ENCODE data around the gene RDH13.

RDH13 gene

GRCh38 chr19:55091955-55092354 lies 29.0 kb upstream of the RDH13 start:
- Histone ChIP-seq H4K8ac (ENCODE audit: low read depth, low read length) (no peak overlapping the region), H3K4ac (ENCODE audit: low read length) (peak overlapping the region; percentile 66), H3K4me3 (ENCODE audit: low read length in 2 of 2) (peak overlapping the region in 1 of 2 donors; percentile 31), H3K14ac (ENCODE audit: low read length) (peak overlapping the region; percentile 17), H3K79me1 (ENCODE audit: low read depth, low read length) (peaks cover 3% of the 10 kb centered on the region), H3K36me3 (replicated peaks in 1 of 2; ENCODE audit: control insufficient read depth in 2 of 2, insufficient read depth in 2 of 2, low read length in 2 of 2) (peaks cover 19 to 40% of the 10 kb centered on the region in 2 donors), H3K27me3 (ENCODE audit: control insufficient read depth in 3 of 3, insufficient read depth in 3 of 3, low read depth in 1 of 3, low read length in 3 of 3) (no peaks in the 10 kb centered on the region), H3K4me1 (ENCODE audit: control insufficient read depth in 2 of 2, insufficient read depth in 1 of 2, low read depth in 1 of 2, low read length in 2 of 2) (peaks cover 13 to 38% of the 10 kb centered on the region in 2 donors), H3K9ac (ENCODE audit: low read depth, low read length, poor library complexity) (peak overlapping the region; percentile 86), H3K23ac (ENCODE audit: low read depth, low read length, poor library complexity) (peak overlapping the region; percentile 73), H2BK12ac (ENCODE audit: low read length) (peak overlapping the region; percentile 84), H2BK120ac (ENCODE audit: low read depth, low read length) (no peak overlapping the region), H3K9me3 (replicated peaks in 1 of 2; ENCODE audit: control insufficient read depth in 2 of 2, insufficient read depth in 1 of 2, low read depth in 1 of 2, low read length in 2 of 2) (no peaks in the 10 kb centered on the region), H3K18ac (ENCODE audit: low read length) (peak overlapping the region; percentile 95), H2AFZ (ENCODE audit: low read length) (no peak overlapping the region), H2BK5ac (ENCODE audit: low read length) (peak overlapping the region; percentile 94), H2AK5ac (ENCODE audit: low read depth, low read length) (peak overlapping the region; percentile 99), H3K27ac (replicated peaks; ENCODE audit: low read length) (no peak overlapping the region), H2BK15ac (ENCODE audit: low read length) (no peak overlapping the region), H4K91ac (ENCODE audit: low read depth, low read length, poor library complexity) (no peak overlapping the region), H3K4me2 (ENCODE audit: insufficient read depth, low read length, poor library complexity, severe bottlenecking) (peak overlapping the region; percentile 54)
- DNase-seq (ENCODE audit: low spot score), result no peak
- WGBS, 2 donors (ENCODE audit: extremely low coverage in 2 of 2, insufficient read length in 2 of 2, insufficient replicate concordance in 1 of 2), result no CpG with 5 or more reads among the region's 27 CpGs

GRCh38 chr19:55091126-55091910 lies 28.4 kb upstream of the RDH13 start:
- H4K91ac ChIP-seq (ENCODE audit: low read depth, low read length, poor library complexity), result no peak overlapping the region
- DNase-seq (ENCODE audit: low spot score), result no peak
- H3K4me3 ChIP-seq (ENCODE audit: low read length in 2 of 2), result no peak overlapping the region
- no peak overlapping the region for H2AFZ ChIP-seq (ENCODE audit: low read length)
- H4K8ac ChIP-seq (ENCODE audit: low read depth, low read length), result no peak overlapping the region
- WGBS, 2 donors (ENCODE audit: extremely low coverage in 2 of 2, insufficient read length in 2 of 2, insufficient replicate concordance in 1 of 2), result no CpG with 5 or more reads among the region's 32 CpGs
- H2BK5ac ChIP-seq (ENCODE audit: low read length), result peak overlapping the region; percentile 94
- H2BK12ac ChIP-seq (ENCODE audit: low read length), result no peak overlapping the region
- no peak overlapping the region for H2BK120ac ChIP-seq (ENCODE audit: low read depth, low read length)
- peak overlapping the region; percentile 96 for H2AK5ac ChIP-seq (ENCODE audit: low read depth, low read length)
- peaks cover 3% of the 10 kb centered on the region for H3K79me1 ChIP-seq (ENCODE audit: low read depth, low read length)
- no peaks in the 10 kb centered on the region for H3K27me3 ChIP-seq (ENCODE audit: control insufficient read depth in 3 of 3, insufficient read depth in 3 of 3, low read depth in 1 of 3, low read length in 3 of 3)
- no peak overlapping the region for H3K14ac ChIP-seq (ENCODE audit: low read length)
- H3K36me3 ChIP-seq (replicated peaks in 1 of 2; ENCODE audit: control insufficient read depth in 2 of 2, insufficient read depth in 2 of 2, low read length in 2 of 2), result peaks cover 19 to 40% of the 10 kb centered on the region in 2 donors
- H2BK15ac ChIP-seq (ENCODE audit: low read length), result peak overlapping the region; percentile 58
- no peaks in the 10 kb centered on the region for H3K9me3 ChIP-seq (replicated peaks in 1 of 2; ENCODE audit: control insufficient read depth in 2 of 2, insufficient read depth in 1 of 2, low read depth in 1 of 2, low read length in 2 of 2)
- peak overlapping the region; percentile 81 for H3K9ac ChIP-seq (ENCODE audit: low read depth, low read length, poor library complexity)
- peak overlapping the region; percentile 95 for H3K4ac ChIP-seq (ENCODE audit: low read length)
- H3K18ac ChIP-seq (ENCODE audit: low read length), result peak overlapping the region; percentile 94
- no peak overlapping the region for H3K4me2 ChIP-seq (ENCODE audit: insufficient read depth, low read length, poor library complexity, severe bottlenecking)
- peak overlapping the region; percentile 70 for H3K27ac ChIP-seq (replicated peaks; ENCODE audit: low read length)
- no peak overlapping the region for H3K23ac ChIP-seq (ENCODE audit: low read depth, low read length, poor library complexity)
- H3K4me1 ChIP-seq (ENCODE audit: control insufficient read depth in 2 of 2, insufficient read depth in 1 of 2, low read depth in 1 of 2, low read length in 2 of 2), result peaks cover 13 to 38% of the 10 kb centered on the region in 2 donors

- Histone ChIP-seq H3K27me3 (ENCODE audit: control insufficient read depth in 3 of 3, insufficient read depth in 3 of 3, low read depth in 1 of 3, low read length in 3 of 3) (peaks cover 0 to 7% (median 5%) of the 10 kb centered on the region in 3 experiments), H2BK15ac (ENCODE audit: low read length) (no peak overlapping the region), H2BK12ac (ENCODE audit: low read length) (no peak overlapping the region), H3K79me1 (ENCODE audit: low read depth, low read length) (peaks cover 3% of the 10 kb centered on the region), H4K8ac (ENCODE audit: low read depth, low read length) (no peak overlapping the region), H2BK120ac (ENCODE audit: low read depth, low read length) (no peak overlapping the region), H3K36me3 (replicated peaks in 1 of 2; ENCODE audit: control insufficient read depth in 2 of 2, insufficient read depth in 2 of 2, low read length in 2 of 2) (peaks cover 19 to 38% of the 10 kb centered on the region in 2 donors), H2AFZ (ENCODE audit: low read length) (no peak overlapping the region), H3K9ac (ENCODE audit: low read depth, low read length, poor library complexity) (no peak overlapping the region), H3K23ac (ENCODE audit: low read depth, low read length, poor library complexity) (no peak overlapping the region), H3K4me1 (ENCODE audit: control insufficient read depth in 2 of 2, insufficient read depth in 1 of 2, low read depth in 1 of 2, low read length in 2 of 2) (peaks cover 19 to 42% of the 10 kb centered on the region in 2 donors), H2AK5ac (ENCODE audit: low read depth, low read length) (peak overlapping the region; percentile 96), H3K4me2 (ENCODE audit: insufficient read depth, low read length, poor library complexity, severe bottlenecking) (no peak overlapping the region), H4K91ac (ENCODE audit: low read depth, low read length, poor library complexity) (no peak overlapping the region), H3K9me3 (replicated peaks in 1 of 2; ENCODE audit: control insufficient read depth in 2 of 2, insufficient read depth in 1 of 2, low read depth in 1 of 2, low read length in 2 of 2) (no peaks in the 10 kb centered on the region), H3K18ac (ENCODE audit: low read length) (no peak overlapping the region), H3K27ac (replicated peaks; ENCODE audit: low read length) (no peak overlapping the region), H3K4ac (ENCODE audit: low read length) (no peak overlapping the region), H3K4me3 (ENCODE audit: low read length in 2 of 2) (no peak overlapping the region), H3K14ac (ENCODE audit: low read length) (no peak overlapping the region), H2BK5ac (ENCODE audit: low read length) (no peak overlapping the region)
- DNase-seq (ENCODE audit: low spot score), result no peak
- WGBS, 2 donors (ENCODE audit: extremely low coverage in 2 of 2, insufficient read length in 2 of 2, insufficient replicate concordance in 1 of 2), result no CpG with 5 or more reads among the region's 13 CpGs
Measured at GRCh38 chr19:55090564-55090963, 27.6 kb upstream of the RDH13 start.

- no peak overlapping the region for H3K4me2 ChIP-seq (ENCODE audit: insufficient read depth, low read length, poor library complexity, severe bottlenecking)
- H3K9ac ChIP-seq (ENCODE audit: low read depth, low read length, poor library complexity), result no peak overlapping the region
- H3K23ac ChIP-seq (ENCODE audit: low read depth, low read length, poor library complexity), result no peak overlapping the region
- peaks cover 3% of the 10 kb centered on the region for H3K79me1 ChIP-seq (ENCODE audit: low read depth, low read length)
- no peak overlapping the region for H4K91ac ChIP-seq (ENCODE audit: low read depth, low read length, poor library complexity)
- H3K9me3 ChIP-seq (replicated peaks in 1 of 2; ENCODE audit: control insufficient read depth in 2 of 2, insufficient read depth in 1 of 2, low read depth in 1 of 2, low read length in 2 of 2), result no peaks in the 10 kb centered on the region
- no CpG with 5 or more reads among the region's 3 CpGs for WGBS, 2 donors (ENCODE audit: extremely low coverage in 2 of 2, insufficient read length in 2 of 2, insufficient replicate concordance in 1 of 2)
- H2AFZ ChIP-seq (ENCODE audit: low read length), result no peak overlapping the region
- no peak overlapping the region for H3K18ac ChIP-seq (ENCODE audit: low read length)
- no peak overlapping the region for H4K8ac ChIP-seq (ENCODE audit: low read depth, low read length)
- H3K4ac ChIP-seq (ENCODE audit: low read length), result no peak overlapping the region
- H3K27ac ChIP-seq (replicated peaks; ENCODE audit: low read length), result no peak overlapping the region
- no peak overlapping the region for H2BK5ac ChIP-seq (ENCODE audit: low read length)
- no peak overlapping the region for H3K4me3 ChIP-seq (ENCODE audit: low read length in 2 of 2)
- peaks cover 15 to 26% of the 10 kb centered on the region in 2 donors for H3K36me3 ChIP-seq (replicated peaks in 1 of 2; ENCODE audit: control insufficient read depth in 2 of 2, insufficient read depth in 2 of 2, low read length in 2 of 2)
- H2BK12ac ChIP-seq (ENCODE audit: low read length), result no peak overlapping the region
- no peak overlapping the region for H2AK5ac ChIP-seq (ENCODE audit: low read depth, low read length)
- no peak overlapping the region for H2BK120ac ChIP-seq (ENCODE audit: low read depth, low read length)
- H2BK15ac ChIP-seq (ENCODE audit: low read length), result no peak overlapping the region
- no peak overlapping the region for H3K14ac ChIP-seq (ENCODE audit: low read length)
- peaks cover 19 to 34% of the 10 kb centered on the region in 2 donors for H3K4me1 ChIP-seq (ENCODE audit: control insufficient read depth in 2 of 2, insufficient read depth in 1 of 2, low read depth in 1 of 2, low read length in 2 of 2)
- peaks cover 0 to 15% (median 11%) of the 10 kb centered on the region in 3 experiments for H3K27me3 ChIP-seq (ENCODE audit: control insufficient read depth in 3 of 3, insufficient read depth in 3 of 3, low read depth in 1 of 3, low read length in 3 of 3)
- no peak for DNase-seq (ENCODE audit: low spot score)
Measured at GRCh38 chr19:55089342-55089944, 26.5 kb upstream of the RDH13 start.
